PC-9 (cell line): Measurements from ENCODE around the gene RNASE7.

Source experiments
- CTCF ChIP-seq: fragments of 200-600 bp; sonication (generic); conservative IDR thresholded peaks from 2 replicates; pipeline ENCODE4 v1.6.1; 2017; ENCODE audit warnings: mixed run types, antibody characterized with exemption, mild to moderate bottlenecking, moderate library complexity
- EZH2 ChIP-seq: fragments of 200-600 bp; sonication (generic); IDR thresholded peaks from 2 replicates; pipeline ENCODE4 v1.8.0; 2017; ENCODE audit warnings: antibody characterized with exemption, low read depth

- TF ChIP-seq CTCF (no peak), EZH2 (no peak)
Observed at GRCh38 chr14:21054768-21055145, 12.6 kb downstream of the RNASE7 start.
